Endothelial cell (in vitro differentiated cells): Measurements from ENCODE around the gene FILIP1. TPM values are rescaled to one million over a fixed set of nuclear protein-coding genes. Genes with fewer than 3 reads are reported as not detected.

Source experiments
- DNase-seq: peaks from one replicate; pipeline ENCODE4 v3.0.0; 2021; ENCODE audit warnings: low spot score
- H3K27ac Mint-ChIP-seq: one replicate; pipeline ENCODE4 v1.8.0; 2021; ENCODE audit warnings: mixed read lengths, inconsistent platforms; ENCODE audit not compliant: unreplicated experiment
- H3K27me3 Mint-ChIP-seq: one replicate; pipeline ENCODE4 v1.8.0; 2021; ENCODE audit warnings: mild to moderate bottlenecking, moderate library complexity, mixed read lengths, inconsistent platforms; ENCODE audit not compliant: unreplicated experiment
- H3K36me3 Mint-ChIP-seq: one replicate; pipeline ENCODE4 v1.8.0; 2021; ENCODE audit warnings: mild to moderate bottlenecking, low read depth, mixed read lengths, inconsistent platforms; ENCODE audit not compliant: unreplicated experiment
- H3K4me1 Mint-ChIP-seq: one replicate; pipeline ENCODE4 v1.8.0; 2021; ENCODE audit warnings: mild to moderate bottlenecking, mixed read lengths, inconsistent platforms; ENCODE audit not compliant: unreplicated experiment
- H3K4me3 Mint-ChIP-seq: one replicate; pipeline ENCODE4 v1.8.0; 2021; ENCODE audit warnings: mild to moderate bottlenecking, mixed read lengths, inconsistent platforms; ENCODE audit not compliant: unreplicated experiment
- H3K9me3 Mint-ChIP-seq: one replicate; pipeline ENCODE4 v1.8.0; 2021; ENCODE audit warnings: mixed read lengths, inconsistent platforms; ENCODE audit not compliant: unreplicated experiment
- total RNA-seq: library from RNA; stranded (reverse); fragmentation: NEBNext Ultra II Directional; extraction: Animal tissue kit (Norgen Biotek cat#: 25700); gene quantifications from one replicate; pipeline ENCODE4 v1.2.1, GENCODE V29; 2021; ENCODE audit not compliant: unreplicated experiment
- TF ChIP-seq, protein P1 (sequence below): fragments of 200-600 bp; sonication (generic); IDR thresholded peaks from one replicate; pipeline ENCODE4 v1.5.0; 2021; ENCODE audit warnings: antibody characterized with exemption; ENCODE audit not compliant: unreplicated experiment

The FILIP1 gene
- total RNA-seq, 1 donor from 2014 or later, result 32.0 TPM

DNA sequence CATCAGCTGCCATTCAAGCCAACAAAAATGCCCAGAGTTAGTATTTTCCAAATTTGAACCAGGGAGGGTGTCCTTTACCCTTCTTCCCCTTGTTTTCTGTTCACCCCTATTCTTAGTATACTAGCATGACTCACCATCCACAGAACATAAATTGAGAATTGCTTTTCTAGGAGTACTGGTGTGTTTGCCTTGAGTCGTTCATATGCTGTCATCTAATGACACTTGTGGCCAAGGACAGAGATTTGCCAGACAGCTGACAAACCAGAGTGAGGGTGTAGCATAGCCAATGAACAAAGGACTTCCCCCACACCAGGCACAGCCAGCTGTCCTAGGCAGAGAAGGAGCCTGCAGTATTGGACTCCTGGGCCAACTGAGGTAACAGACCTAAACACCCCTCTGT lies 62.2 kb downstream of the FILIP1 start:
- H3K27ac Mint-ChIP-seq, result no peak overlapping the region
- H3K27me3 Mint-ChIP-seq, result peaks cover 1% of the 10 kb centered on the region
- DNase-seq, result no peak
- no peaks in the 10 kb centered on the region for H3K9me3 Mint-ChIP-seq
- H3K4me3 Mint-ChIP-seq, result no peak overlapping the region
- TF ChIP-seq, protein P1, sequence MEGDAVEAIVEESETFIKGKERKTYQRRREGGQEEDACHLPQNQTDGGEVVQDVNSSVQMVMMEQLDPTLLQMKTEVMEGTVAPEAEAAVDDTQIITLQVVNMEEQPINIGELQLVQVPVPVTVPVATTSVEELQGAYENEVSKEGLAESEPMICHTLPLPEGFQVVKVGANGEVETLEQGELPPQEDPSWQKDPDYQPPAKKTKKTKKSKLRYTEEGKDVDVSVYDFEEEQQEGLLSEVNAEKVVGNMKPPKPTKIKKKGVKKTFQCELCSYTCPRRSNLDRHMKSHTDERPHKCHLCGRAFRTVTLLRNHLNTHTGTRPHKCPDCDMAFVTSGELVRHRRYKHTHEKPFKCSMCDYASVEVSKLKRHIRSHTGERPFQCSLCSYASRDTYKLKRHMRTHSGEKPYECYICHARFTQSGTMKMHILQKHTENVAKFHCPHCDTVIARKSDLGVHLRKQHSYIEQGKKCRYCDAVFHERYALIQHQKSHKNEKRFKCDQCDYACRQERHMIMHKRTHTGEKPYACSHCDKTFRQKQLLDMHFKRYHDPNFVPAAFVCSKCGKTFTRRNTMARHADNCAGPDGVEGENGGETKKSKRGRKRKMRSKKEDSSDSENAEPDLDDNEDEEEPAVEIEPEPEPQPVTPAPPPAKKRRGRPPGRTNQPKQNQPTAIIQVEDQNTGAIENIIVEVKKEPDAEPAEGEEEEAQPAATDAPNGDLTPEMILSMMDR, result no peak
- peaks cover 5% of the 10 kb centered on the region for H3K36me3 Mint-ChIP-seq
- H3K4me1 Mint-ChIP-seq, result peaks cover 11% of the 10 kb centered on the region

DNA sequence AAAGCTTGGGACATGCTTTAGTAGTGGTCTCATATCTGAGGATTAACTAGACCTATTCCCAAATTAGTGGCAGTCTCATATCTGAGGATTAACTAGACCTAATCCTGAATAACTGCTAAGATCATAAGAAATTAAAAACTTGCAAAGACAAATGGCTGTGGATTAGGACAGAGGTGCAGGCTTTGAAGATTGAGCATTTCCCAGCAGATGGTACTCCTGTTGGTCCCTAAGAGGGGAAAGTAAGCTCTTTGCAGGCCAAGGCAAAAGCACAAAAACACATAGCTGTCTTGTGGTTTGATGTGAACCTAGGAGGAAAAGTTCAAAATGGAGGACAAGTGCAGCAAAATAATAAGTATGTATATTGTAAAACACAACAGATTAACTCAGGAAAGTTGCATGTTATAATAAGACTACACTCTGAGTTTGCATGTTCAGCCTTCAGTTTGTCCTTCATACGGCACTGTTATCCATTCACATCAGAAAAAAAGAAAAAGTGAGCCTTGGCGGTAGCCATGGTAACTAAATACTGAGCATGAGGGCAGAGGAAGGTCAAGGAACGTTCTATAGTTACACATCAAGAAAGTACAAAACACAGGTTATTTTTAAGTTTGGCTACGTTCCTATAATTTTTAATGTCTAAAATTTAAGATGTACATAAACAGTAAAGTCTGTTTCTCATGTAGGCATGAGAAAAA lies 62.8 kb downstream of the FILIP1 start:
- peaks cover 13% of the 10 kb centered on the region for H3K4me1 Mint-ChIP-seq
- TF ChIP-seq, protein P1, result no peak
- H3K36me3 Mint-ChIP-seq, result peaks cover 5% of the 10 kb centered on the region
- H3K9me3 Mint-ChIP-seq, result no peaks in the 10 kb centered on the region
- H3K27ac Mint-ChIP-seq, result no peak overlapping the region
- no peak overlapping the region for H3K4me3 Mint-ChIP-seq
- H3K27me3 Mint-ChIP-seq, result peaks cover 1% of the 10 kb centered on the region
- no peak for DNase-seq

GRCh38 chr6:75429061-75429703 lies 64.4 kb downstream of the FILIP1 start:
- no peak overlapping the region for H3K4me3 Mint-ChIP-seq
- peaks cover 15% of the 10 kb centered on the region for H3K4me1 Mint-ChIP-seq
- TF ChIP-seq, protein P1, result no peak
- peaks cover 1% of the 10 kb centered on the region for H3K27me3 Mint-ChIP-seq
- no peak overlapping the region for H3K27ac Mint-ChIP-seq
- DNase-seq, result no peak
- H3K9me3 Mint-ChIP-seq, result no peaks in the 10 kb centered on the region
- H3K36me3 Mint-ChIP-seq, result peaks cover under 1% of the 10 kb centered on the region

DNA sequence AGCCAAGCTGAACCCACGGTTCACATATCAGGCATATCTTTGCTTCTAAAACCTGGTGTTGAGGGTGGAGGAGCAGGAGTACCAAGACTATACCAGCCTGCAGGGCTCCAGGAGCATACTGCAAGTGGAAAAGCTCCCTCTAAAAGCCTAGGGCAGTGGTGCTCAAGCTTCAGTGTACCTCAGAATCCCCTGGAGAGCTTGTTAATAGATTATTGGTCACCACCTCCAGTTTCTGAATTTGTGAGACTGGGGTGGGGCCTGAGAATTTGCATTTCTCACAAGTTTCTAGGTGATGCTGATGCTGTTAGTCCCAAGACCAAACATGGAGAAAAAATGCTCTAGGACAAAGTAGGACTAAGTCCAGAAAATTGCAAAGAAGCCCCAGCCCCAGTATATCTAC lies 65.4 kb downstream of the FILIP1 start:
- no peak for DNase-seq
- Mint-ChIP-seq H3K27me3 (peaks cover 1% of the 10 kb centered on the region), H3K4me3 (no peak overlapping the region), H3K36me3 (no peaks in the 10 kb centered on the region), H3K27ac (no peak overlapping the region), H3K4me1 (peaks cover 15% of the 10 kb centered on the region), H3K9me3 (no peaks in the 10 kb centered on the region)
- TF ChIP-seq, protein P1, result no peak

GRCh38 chr6:75427329-75427728 lies 66.3 kb downstream of the FILIP1 start:
- Mint-ChIP-seq H3K9me3 (no peaks in the 10 kb centered on the region), H3K4me1 (peaks cover 19% of the 10 kb centered on the region), H3K36me3 (no peaks in the 10 kb centered on the region), H3K27me3 (peaks cover 1% of the 10 kb centered on the region), H3K4me3 (no peak overlapping the region), H3K27ac (no peak overlapping the region)
- no peak for DNase-seq
- TF ChIP-seq, protein P1, result no peak
